Right atrium auricular region (tissue), 2 donors: ENCODE measurements around the gene XRCC3. TPM values are rescaled to one million over a fixed set of nuclear protein-coding genes. Genes with fewer than 3 reads are reported as not detected.

Experiments
- DNase-seq: peaks from one replicate; pipeline ENCODE4 v3.0.0-alpha.2; 2019; ENCODE audit warnings: low spot score
- H3K27ac ChIP-seq, 2 donors: fragments of 200-600 bp; sonication (generic); 1 replicate in 1 of 2; 2 replicates in 1 of 2; pipeline ENCODE4 v1.5.1; 2016 to 2019
- H3K27me3 ChIP-seq, 2 donors: fragments of 200-600 bp; sonication (generic); one replicate each; pipeline versions ENCODE4 v1.5.1 to v1.6.0; 2017 to 2019
- H3K36me3 ChIP-seq: fragments of 200-600 bp; sonication (generic); one replicate; pipeline ENCODE4 v1.5.1; 2016
- H3K4me1 ChIP-seq, 2 donors: fragments of 200-600 bp; sonication (generic); one replicate each; pipeline versions ENCODE4 v1.5.1 to v1.6.0; 2017 to 2019
- H3K4me3 ChIP-seq, 2 donors: fragments of 200-600 bp; sonication (generic); 1 replicate in 1 of 2; 2 replicates in 1 of 2; pipeline ENCODE4 v1.5.1; 2017 to 2019; ENCODE audit warnings: mild to moderate bottlenecking in 1 of 2, moderate library complexity in 1 of 2
- H3K9me3 ChIP-seq, 2 donors: fragments of 200-600 bp; sonication (generic); one replicate each; pipeline ENCODE4 v1.5.1; 2019
- CTCF ChIP-seq, 2 donors: fragments of 200-600 bp; sonication (generic); IDR thresholded peaks; one replicate each; pipeline ENCODE4 v1.5.1; 2019; ENCODE audit warnings: antibody characterized with exemption in 2 of 2
- total RNA-seq, 2 donors: library from RNA; depleted of rRNA; stranded (reverse); fragments of >200 nt; gene quantifications; one replicate each; pipeline ENCODE4 v1.1.0, GENCODE V29; 2016

The XRCC3 gene
- total RNA-seq, 2 donors from 2014 or later = 2.1 to 3.6 TPM

GRCh38 chr14:103740991-103741689, 25.9 kb upstream of the XRCC3 start:
- Histone ChIP-seq H3K27me3 (no peaks in the 10 kb centered on the region), H3K9me3 (no peaks in the 10 kb centered on the region), H3K4me3 (no peak overlapping the region), H3K36me3 (peaks cover 83% of the 10 kb centered on the region), H3K27ac (no peak overlapping the region), H3K4me1 (peaks cover 0 to 10% of the 10 kb centered on the region in 2 donors)
- no peak for TF ChIP-seq CTCF (IDR thresholded peaks at IDR 0.05)
- DNase-seq = no peak

GRCh38 chr14:103739793-103740501, 24.7 kb upstream of the XRCC3 start:
- H3K4me1 ChIP-seq = peaks cover 0 to 22% of the 10 kb centered on the region in 2 donors
- H3K36me3 ChIP-seq = peaks cover 85% of the 10 kb centered on the region
- H3K27ac ChIP-seq = no peak overlapping the region

GRCh38 chr14:103739466-103739792, 24.2 kb upstream of the XRCC3 start:
- peaks cover 85% of the 10 kb centered on the region for H3K36me3 ChIP-seq
- no peak for TF ChIP-seq CTCF (IDR thresholded peaks at IDR 0.05)
- H3K27me3 ChIP-seq = no peaks in the 10 kb centered on the region
- H3K9me3 ChIP-seq = no peaks in the 10 kb centered on the region
- H3K27ac ChIP-seq = no peak overlapping the region
- peaks cover 0 to 27% of the 10 kb centered on the region in 2 donors for H3K4me1 ChIP-seq
- H3K4me3 ChIP-seq = no peak overlapping the region
- DNase-seq = no peak

More at GRCh38 chr14:103739793-103740501, 24.7 kb upstream of the XRCC3 start:
- DNase-seq = no peak
- no peaks in the 10 kb centered on the region for H3K9me3 ChIP-seq
- no peak for TF ChIP-seq CTCF (IDR thresholded peaks at IDR 0.05)
- no peaks in the 10 kb centered on the region for H3K27me3 ChIP-seq
- H3K4me3 ChIP-seq = no peak overlapping the region

GRCh38 chr14:103738701-103739451, 23.6 kb upstream of the XRCC3 start:
- TF ChIP-seq CTCF (IDR thresholded peaks at IDR 0.05) = no peak
- H3K27ac ChIP-seq = no peak overlapping the region
- DNase-seq = no peak
- no peaks in the 10 kb centered on the region for H3K27me3 ChIP-seq
- no peak overlapping the region for H3K4me3 ChIP-seq
- H3K36me3 ChIP-seq = peaks cover 87% of the 10 kb centered on the region
- H3K4me1 ChIP-seq = peaks cover 0 to 30% of the 10 kb centered on the region in 2 donors
- no peaks in the 10 kb centered on the region for H3K9me3 ChIP-seq

GRCh38 chr14:103738166-103738565, 22.9 kb upstream of the XRCC3 start:
- H3K27ac ChIP-seq = no peak overlapping the region
- DNase-seq = no peak
- no peak overlapping the region for H3K4me3 ChIP-seq
- TF ChIP-seq CTCF (IDR thresholded peaks at IDR 0.05) = no peak
- H3K4me1 ChIP-seq = peaks cover 0 to 30% of the 10 kb centered on the region in 2 donors
- H3K27me3 ChIP-seq = no peaks in the 10 kb centered on the region
- peaks cover 94% of the 10 kb centered on the region for H3K36me3 ChIP-seq
- no peaks in the 10 kb centered on the region for H3K9me3 ChIP-seq
